NCI-H1105 treated with DMSO at 0.1 percent for 48 hours (cell line): Measurements from ENCODE around the gene PFN4.
A peak's percentile ranks its signal among the peaks of the same experiment; 100 is the strongest.
"Not testable (repeated sequence)": the region's sequence is repeated elsewhere in the genome, so short reads cannot be mapped to it uniquely, and the experiment has no call there.

Source experiments
- DNase-seq: peaks from one replicate; lab custom pipeline; 2025; lab: John Stamatoyannopoulos, UW

Gene PFN4, protein sequence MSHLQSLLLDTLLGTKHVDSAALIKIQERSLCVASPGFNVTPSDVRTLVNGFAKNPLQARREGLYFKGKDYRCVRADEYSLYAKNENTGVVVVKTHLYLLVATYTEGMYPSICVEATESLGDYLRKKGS

DNA sequence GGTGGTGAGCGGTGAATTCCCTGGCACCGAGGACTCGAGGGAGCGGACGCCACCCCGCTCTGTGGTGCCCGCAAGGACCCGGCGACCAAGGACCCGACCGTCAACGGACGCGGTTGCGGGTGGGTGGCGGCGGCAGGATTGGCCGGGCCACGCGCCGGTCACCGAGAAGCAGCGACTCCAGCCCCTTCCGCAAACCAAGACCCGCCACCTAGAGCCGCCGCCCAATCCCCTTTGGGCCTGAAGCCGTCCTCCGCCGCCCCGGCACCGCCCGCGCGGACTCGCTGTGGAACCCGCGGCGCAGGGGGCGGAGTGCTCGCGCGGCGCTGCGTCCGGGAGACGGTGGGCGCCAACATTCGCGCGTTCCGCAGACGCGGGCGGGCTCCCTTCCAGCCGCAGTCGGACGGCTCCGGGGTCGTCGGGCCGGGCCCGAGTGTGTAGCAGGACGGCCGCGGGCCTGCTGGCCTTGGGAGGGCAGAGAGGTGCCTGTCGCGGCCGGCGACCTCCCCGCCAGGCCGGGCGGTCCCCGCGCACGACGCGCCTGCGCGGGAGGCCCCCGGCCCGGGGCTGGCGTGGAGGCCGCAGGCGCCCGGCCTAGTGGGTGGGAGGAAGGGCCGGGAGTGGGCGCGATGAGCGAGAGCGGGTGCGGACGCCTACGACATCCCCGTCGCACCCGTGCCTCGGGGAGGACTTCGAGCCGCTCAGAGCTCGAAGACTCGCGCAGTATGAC is at the start of gene PFN4, which contains the start of gene FAM228B:
Gene PFN4 (minus strand): TSS at position 140 of the 727 bp plus-strand sequence. CDS start 799 bp downstream, outside the sequence.
Gene FAM228B (plus strand): TSS at position 275 of the 727 bp plus-strand sequence. CDS start 893 bp downstream, outside the sequence.
- peak; percentile 78 for DNase-seq

DNA sequence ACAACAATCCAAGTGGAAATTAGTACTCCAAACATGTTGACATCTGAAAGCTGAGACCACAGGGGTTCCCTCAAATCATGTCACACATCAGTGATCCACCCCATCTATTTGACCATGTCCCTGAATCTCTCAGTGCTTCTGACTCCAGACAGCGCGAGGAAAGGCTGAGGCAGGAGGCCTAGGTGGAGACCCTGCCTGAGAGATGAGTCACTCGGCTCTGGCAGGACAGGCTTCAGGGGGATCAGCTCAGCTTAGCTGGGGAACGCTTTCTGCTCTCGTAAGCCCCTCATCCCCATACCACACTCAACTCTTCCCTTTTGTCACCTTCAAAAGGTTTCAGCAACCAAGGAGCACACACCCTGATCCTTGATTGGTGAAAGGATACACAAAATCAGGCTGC is 45.9 kb upstream of the PFN4 start:
- DNase-seq: no peak

DNA sequence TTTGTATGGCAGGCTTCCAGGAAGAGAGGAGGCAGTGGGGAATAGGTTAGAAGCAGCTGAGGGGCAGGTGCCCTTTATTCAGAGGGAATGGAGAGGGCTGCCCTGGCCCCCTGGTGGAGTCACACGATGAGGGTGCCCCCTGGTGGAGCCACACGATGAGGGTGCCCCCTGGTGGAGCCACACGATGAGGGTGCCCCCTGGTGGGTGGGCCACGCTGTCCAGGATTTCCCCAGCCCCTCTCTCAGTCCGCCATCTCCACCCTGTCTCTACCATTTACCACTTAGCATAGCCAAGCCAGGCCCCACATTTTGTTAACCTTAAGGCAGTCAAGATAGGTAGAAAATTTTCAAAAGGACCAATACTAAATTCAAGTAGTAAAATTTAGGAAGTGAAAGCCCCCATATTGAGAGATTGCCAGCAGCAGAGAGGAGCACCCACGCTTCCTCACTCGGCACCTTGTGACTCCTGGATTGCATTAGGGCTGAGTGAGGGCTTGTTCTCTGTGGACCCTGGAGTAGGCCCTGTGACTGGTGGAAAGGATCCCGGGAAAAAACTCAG is 41.4 kb upstream of the PFN4 start:
- DNase-seq: peak; percentile 6

DNA sequence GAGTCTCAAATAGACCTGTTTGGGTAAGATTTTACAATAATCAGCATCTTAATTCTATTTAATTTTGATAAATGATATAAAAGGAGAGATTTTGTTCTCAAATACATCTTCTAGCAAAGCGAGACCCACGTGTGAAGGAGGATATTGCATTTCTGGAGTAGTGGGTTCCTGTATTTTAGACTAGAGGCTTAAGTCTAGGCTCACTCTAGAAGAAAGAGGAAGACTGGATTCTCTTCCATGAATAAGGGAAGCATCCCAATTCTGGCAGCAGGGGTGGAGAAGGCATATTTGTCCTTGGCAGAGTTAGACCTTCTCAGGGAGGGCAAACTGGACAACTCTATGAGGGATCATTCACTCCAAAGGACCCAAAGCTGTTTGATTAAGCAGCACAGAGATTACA is 40.5 kb upstream of the PFN4 start:
- no peak for DNase-seq

DNA sequence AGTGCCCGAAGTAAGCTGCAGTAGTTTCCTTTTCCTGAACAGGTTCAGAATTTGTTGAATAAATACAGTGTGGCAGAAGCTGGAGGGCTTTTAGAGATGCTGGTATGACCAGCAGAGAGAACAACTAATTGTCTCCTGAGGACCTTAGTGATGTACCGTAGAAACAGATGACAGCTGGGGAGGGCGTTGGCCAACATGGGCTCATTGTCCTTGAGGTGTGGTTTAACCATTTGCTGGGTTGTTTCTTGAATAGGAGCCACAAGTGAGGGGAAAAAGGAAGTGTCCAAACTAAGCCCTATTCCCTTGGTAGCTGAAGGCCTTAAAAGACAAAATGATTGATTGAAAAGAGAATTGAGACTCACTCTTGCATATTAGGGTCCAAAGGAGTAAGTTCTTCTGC is 40.1 kb upstream of the PFN4 start:
- no peak for DNase-seq

DNA sequence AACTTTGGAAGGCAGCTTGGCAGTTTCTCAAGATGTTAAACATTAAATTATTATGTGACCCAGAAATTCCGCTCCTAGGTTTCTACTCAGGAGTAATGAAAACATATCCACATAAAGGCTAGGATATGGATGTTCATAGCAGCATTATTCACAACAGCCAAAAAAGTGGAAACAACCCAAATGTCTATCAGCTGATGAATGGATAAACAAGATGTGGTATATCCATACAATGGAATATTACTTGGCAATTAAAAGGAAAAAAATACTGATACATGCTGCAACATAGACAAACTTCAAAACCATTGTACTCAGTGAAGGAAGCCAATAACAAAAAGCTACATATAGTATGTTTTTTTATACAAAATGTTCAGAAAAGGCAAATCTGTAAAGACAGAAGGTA is 39.4 kb upstream of the PFN4 start:
- DNase-seq: no peak

DNA sequence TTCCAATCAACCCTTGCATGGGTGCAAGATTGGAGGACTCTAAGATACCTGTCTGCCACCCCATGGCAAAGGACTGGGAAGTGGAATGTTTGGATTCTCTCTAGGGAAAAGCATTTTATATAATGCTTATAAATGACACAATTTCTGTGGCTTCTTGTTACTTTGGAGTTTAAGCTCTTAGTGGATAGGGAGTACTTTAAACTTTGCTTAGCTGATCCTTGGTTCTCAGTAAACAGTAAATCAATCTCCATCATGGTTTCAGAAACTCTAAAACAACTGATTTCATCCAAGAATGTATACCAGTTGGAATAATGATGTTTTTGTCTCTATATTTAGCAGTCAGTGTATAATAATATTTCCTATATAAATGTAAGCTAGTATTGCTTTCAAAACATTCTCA is 37.6 kb upstream of the PFN4 start:
- DNase-seq: no peak

DNA sequence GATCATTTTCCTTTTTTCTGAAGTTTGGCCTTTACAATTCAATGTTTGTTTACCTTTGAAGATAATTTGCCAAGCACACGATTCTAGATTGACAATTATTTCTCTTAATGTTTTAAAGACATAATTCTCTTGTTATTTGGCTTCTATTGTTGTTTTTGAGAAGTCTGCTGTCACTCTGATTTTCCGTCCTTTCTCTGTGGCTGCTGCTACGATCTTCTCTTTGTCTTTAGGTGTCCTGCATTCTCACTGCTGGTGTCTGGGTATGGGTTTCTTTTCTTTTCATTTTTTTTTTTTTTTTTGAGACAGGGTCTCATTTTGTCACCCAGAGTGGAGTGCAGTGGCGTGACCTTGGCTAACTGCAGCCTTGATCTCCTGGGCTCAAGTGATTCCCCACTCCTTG is 36.6 kb upstream of the PFN4 start:
- DNase-seq: no peak

DNA sequence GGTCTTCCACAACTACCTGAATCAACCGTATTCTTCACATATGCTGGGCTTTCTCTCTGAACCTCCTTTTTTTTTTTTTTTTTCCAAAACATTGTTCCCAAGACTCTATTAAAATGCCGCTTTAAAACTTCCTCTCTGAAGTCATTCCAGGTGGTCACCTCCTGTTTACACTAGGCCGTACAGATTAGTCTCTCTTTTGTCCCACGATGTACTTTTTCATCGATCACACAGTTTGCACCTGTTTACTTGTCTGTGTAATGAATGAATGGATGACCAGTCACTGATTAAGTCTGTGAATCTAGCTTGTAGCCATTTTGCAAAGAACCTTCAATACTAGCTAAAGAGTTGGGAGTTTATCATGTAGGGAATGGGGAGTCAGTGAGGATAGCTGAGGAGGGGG is 35.0 kb upstream of the PFN4 start:
- DNase-seq: no peak

DNA sequence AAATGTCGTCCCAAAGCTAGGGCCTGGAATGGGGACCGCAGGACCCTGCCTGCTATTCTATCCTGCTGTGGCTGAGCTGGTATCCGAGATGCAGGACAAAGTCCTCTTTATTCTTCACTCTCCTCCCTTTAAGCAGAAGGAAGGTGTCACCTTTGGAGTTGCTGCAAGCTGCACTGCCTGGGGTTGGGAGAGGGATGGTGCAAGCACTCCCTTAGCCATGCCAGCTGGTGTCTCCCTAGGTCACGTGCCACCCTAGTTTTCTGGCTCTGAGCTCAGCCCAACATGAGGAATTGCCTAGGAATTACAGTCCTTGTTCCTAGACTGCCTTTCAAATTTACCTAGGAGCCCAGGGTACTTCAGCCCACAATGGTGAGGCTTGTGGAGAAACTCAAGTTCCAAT is 30.3 kb upstream of the PFN4 start:
- DNase-seq: no peak

DNA sequence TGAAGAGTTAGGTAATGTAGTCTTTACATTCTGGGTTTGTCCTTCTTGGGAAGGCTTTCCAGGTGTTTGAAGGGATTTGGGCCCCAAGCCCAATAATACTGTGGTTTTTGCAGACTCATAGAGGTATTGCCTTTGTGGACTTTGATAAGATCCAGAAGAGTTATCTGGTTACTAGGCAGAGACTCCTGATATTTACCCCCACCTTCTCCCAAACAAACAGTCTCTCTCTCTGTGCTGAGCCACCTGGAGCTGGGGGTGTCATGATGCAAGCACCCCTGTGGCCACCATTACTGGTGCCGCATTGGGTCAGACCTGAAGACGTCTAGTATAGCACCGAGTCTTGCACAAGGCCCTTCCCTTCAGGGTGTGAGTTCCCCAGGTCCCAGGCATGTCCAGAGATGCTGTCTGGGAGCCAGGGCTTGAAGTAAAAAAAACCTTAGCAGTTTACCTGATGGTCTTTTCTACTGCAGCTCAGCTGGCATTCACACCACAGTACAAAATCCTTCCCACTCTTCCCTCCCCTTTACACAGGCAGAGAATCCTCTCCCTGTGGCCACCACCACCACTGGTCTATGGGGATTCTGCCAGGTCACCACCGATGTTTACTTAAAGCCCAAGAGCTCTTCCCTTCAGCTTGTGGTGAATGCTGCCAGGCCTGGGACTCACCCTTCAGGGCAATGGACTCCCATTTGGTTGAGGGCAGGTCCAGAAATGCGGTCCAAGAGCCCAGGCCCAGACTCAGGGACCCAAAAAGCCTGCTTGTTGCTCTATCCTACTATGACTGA is 29.5 kb upstream of the PFN4 start:
- DNase-seq: no peak

DNA sequence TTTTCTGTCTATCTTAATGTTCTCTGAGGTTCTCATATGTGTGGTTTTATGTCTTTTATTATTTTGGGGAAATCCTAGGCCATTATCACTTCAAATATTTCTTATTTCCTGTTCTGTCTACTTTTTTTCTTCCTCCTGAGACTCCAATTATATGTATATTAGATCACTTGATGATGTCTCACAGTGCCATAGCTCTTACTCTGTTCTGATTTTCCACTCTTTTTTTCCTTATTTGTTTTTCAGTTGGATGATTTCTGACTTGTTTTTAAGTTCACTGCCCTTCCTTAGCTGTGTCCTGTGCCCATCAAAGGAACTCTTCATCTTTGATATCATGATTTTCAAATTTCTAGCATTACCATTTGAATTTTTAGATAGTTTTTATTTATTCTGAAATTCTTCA is 24.2 kb upstream of the PFN4 start:
- no peak for DNase-seq

DNA sequence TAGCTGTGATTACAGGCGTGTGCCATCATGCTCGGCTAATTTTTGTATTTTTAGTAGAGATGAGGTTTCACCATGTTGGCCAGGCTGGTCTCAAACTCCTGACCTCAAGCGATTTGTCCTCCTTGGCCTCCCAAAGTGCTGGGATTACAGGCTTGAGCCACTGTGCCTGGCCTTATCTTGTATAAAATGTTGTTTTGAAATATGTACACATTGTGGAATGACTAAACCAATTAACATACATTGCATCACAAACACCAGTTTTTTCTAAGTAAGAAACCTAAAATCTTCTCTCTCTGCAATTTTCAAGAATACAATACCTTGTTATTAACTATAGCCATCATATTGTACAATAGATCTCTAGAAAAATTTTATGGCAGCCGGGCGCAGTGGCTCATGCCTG is 17.2 kb upstream of the PFN4 start:
- DNase-seq: not testable (repeated sequence)

DNA sequence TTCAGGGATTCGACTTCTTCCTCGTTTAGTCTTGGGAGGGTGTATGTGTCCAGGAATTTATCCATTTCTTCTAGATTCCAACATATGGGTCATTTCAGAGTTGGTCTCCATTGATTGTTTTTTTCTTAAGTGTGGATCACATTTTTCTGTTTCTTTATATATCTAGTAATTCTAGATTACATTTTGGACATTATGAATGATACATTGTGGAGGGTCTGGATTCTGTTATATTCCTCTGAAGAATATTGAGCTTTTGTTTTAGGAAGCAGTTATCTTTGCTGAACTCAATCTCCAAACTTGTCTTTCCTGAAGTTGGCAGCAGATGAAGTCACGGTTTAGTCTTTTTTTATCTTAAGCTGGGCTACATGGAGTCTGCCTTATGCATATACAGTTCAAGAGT is 9.4 kb upstream of the PFN4 start:
- DNase-seq: no peak

DNA sequence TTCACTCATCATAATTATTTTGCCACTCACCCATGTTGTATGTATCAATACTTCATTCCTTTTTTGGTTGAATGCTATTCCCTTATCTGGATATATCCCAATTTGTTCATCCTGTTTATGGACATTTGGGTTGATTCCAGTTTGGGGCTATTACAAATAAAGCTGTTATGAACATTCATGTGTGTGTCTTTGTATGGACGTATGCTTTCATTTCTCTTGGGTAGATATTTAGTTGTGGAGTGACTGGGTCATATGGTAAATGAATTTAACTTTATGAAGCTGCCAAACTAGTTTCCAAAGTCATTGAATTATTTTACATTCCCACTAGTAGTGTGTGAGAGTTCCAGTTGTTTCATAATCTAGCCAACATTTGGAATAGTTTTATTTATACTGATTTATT is 2.8 kb upstream of the PFN4 start:
- no peak for DNase-seq

DNA sequence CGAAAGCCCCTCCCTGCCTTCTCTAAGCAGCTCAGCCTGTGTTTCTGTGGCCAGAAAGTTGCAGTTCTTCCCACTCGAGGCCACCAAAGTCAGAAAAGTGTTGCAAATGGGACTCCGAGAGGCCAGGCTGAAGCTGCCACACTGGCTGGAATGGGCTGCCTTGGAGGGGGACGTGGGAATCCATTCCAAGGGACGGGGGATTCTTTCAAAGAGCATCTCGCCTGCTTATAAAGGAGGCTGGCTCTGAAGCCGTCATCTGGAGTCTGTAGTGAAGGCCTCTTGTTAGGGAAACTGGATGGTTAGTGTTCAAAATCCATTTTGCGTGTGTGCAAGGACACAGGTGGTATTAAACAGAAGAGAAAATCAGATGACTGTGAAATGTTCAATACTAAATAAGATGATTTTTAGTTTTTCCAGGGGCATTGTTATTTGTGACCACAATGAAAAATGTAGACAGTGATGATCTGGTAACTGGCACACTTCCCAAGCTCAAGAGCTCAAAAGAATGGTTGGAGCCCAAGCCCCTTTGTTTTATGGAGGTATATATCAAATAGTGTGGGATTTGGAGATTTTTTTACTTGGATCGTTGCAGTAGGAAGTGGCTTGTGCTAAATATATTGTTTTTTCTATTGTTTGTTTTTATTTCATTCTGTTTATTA is 917 bp upstream of the PFN4 start:
- DNase-seq: peak; percentile 49

DNA sequence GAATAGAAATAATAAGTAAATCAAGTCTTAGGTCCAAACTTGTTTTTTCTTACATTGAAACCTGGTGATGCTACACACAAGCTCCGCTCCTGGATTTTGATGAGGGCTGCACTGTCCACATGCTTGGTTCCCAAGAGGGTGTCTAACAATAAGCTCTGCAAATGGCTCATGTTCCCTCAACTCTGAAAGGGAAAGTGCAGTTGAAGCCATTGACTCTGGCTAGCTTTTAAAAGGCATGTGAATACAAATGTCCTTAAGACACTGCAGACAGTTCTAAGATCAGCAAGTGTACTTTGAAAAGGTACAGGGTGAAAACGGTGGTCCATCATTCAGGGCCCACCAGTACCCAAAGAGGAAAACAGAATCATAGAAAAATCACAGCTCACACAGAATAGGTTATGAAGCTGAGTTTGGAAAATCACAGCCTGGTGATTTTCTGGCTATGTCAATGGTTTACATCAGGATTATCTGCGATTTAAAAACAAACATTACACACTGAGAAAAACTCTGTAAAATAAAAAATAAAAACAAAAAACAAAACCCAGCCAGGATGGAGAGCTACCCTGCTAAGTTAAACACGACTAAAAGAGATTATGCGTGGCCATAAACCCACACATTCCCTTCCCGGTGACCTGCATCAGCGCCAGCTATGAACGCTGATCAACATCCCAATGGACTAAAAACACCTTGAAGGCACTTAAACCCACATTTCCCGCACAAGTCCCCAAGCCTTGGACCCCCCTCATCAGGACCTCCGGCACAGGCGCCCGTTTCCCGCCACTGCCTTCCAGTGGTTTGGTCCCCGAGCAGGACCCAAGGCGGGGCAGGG is 554 bp downstream of the PFN4 start:
- DNase-seq: no peak

DNA sequence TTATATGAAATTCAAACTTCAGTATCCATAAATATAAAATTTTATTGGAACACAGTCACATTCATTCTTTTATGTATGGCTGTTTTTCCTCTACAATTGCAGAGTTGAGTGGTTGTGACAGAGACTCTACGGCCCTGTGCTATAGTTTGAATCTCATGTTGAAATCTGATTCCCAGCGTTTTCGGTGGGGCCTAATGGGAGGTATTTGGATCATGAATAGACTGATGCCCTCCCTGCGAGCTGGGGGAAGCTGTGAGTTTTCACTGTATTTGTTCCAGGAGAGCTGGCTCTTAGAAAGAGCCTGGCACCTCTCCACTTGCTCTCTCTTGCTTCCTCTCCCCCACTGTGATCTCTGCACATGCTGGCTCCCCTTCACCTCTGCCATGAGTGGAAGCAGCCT is 1.7 kb downstream of the PFN4 start:
- DNase-seq: no peak

DNA sequence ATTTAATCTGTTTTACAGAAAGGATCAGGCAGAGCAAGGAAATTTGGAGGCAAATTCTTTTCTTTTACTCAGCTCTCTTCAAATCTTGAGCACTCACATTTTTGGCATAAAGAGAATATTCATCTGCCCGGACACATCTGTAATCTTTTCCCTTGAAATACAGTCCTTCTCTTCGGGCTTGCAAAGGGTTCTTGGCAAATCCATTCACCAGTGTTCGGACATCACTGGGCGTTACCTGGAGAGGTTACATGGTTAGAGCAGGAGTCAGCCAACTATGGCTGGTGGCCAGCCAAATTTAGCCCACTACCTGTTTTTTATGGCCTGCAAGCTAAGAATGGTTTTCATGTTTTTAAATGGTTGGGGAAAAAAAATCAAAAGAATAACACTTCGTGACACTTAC is 2.1 kb downstream of the PFN4 start:
- DNase-seq: no peak

DNA sequence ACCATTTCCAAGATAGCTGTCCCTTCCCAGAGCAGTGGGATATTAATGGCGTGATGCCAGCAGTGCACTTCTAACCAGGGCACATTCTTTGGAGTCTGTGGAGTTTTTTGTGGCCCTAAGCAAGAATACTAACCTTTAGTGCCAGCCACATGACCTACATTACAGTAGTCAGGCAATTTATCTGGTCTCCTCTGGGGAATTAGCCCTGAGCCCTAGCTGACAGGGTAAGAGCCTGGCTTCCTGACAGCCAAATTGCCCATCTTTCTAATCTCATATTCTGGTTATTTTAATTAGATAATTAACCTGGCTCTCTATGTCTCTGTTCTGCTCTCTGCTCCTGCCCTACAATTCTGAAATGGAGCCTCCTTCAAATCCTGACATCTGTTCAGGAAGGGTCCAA is 5.2 kb downstream of the PFN4 start:
- DNase-seq: no peak

DNA sequence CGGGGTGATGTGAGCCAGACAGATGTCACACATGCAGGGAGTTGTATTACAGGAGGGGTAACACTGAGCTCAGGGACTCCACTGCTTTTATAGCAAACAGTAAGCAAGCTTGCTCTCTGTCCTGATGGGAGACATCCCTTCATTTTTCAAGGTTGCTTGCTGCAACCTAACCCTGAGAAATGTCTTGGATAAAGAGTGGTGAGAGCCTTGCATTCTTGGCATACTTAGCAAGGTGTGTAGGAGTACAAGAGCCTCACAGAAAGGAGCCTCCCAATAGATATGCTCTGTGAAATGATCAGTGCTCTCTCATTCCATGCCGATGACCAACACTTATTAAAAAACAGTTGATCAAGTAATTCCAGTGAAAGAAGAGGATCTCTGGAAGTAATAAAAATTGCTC is 8.1 kb downstream of the PFN4 start:
- DNase-seq: no peak
